GM23248 (cell line): Measurements from ENCODE around the gene RPUSD2.
"Not testable (repeated sequence)": the region's sequence is repeated elsewhere in the genome, so short reads cannot be mapped to it uniquely, and the experiment has no call there.

Source experiments
- EZH2 ChIP-seq: fragments of 200-600 bp; sonication (generic); IDR thresholded peaks from 2 replicates; pipeline ENCODE4 v1.6.1; 2018; ENCODE audit warnings: antibody characterized with exemption, mild to moderate bottlenecking; ENCODE audit not compliant: insufficient read depth, poor library complexity, severe bottlenecking
- EZH2phosphoT487 ChIP-seq: fragments of 200-600 bp; sonication (generic); IDR thresholded peaks from 2 replicates; pipeline ENCODE4 v1.6.1; 2018; ENCODE audit warnings: antibody characterized with exemption, moderate library complexity, mild to moderate bottlenecking, low read depth; ENCODE audit not compliant: insufficient read depth

- TF ChIP-seq EZH2, EZH2phosphoT487: not testable (repeated sequence)
These were observed 12.7 kb downstream of the RPUSD2 start for GRCh38 chr15:40581796-40582195.
